WTC11 (cell line): ENCODE data around the gene OST4.

ENCODE experiments used
- FOXJ3 ChIP-seq: sonication (generic); formaldehyde crosslinking; IDR thresholded peaks from 2 replicates; pipeline ENCODE4 v1.9.0; 2021; ENCODE audit warnings: missing genetic modification reagents, mild to moderate bottlenecking, borderline replicate concordance
- NFYB ChIP-seq: sonication (generic); formaldehyde crosslinking; conservative IDR thresholded peaks from 2 replicates; pipeline ENCODE4 v1.8.0; 2022; ENCODE audit warnings: low read depth, missing genetic modification reagents
- NR3C1 ChIP-seq: sonication (generic); formaldehyde crosslinking; conservative IDR thresholded peaks from 2 replicates; pipeline ENCODE4 v1.8.1; 2023; ENCODE audit warnings: low read depth, mild to moderate bottlenecking, missing genetic modification reagents
- SMAD3 ChIP-seq: sonication (generic); formaldehyde crosslinking; IDR thresholded peaks from 2 replicates; pipeline ENCODE4 v1.8.0; 2022; ENCODE audit warnings: missing genetic modification reagents, mild to moderate bottlenecking, borderline replicate concordance
- SMAD4 ChIP-seq: sonication (generic); formaldehyde crosslinking; IDR thresholded peaks from 2 replicates; pipeline ENCODE4 v1.8.0; 2022; ENCODE audit warnings: mild to moderate bottlenecking, missing genetic modification reagents
- TF ChIP-seq, protein P1 (sequence below): fragments of 200-600 bp; IDR thresholded peaks from 2 replicates; pipeline ENCODE4 v1.8.0; 2022; ENCODE audit warnings: antibody characterized with exemption
- TF ChIP-seq, protein P2 (sequence below): sonication (generic); formaldehyde crosslinking; IDR thresholded peaks from 2 replicates; pipeline ENCODE4 v1.8.0; 2023; ENCODE audit warnings: missing genetic modification reagents
- TF ChIP-seq, protein P3 (sequence below): sonication (generic); formaldehyde crosslinking; IDR thresholded peaks from 2 replicates; pipeline ENCODE4 v1.8.0; 2022; ENCODE audit warnings: mild to moderate bottlenecking, missing genetic modification reagents
- TF ChIP-seq, protein P4 (sequence below): sonication (generic); formaldehyde crosslinking; IDR thresholded peaks from 2 replicates; pipeline ENCODE4 v1.8.1; 2023; ENCODE audit warnings: mild to moderate bottlenecking, moderate library complexity, missing genetic modification reagents
- TF ChIP-seq, protein P5 (sequence below): sonication (generic); formaldehyde crosslinking; IDR thresholded peaks from 2 replicates; pipeline ENCODE4 v1.8.0; 2022; ENCODE audit warnings: mild to moderate bottlenecking, missing genetic modification reagents
- TF ChIP-seq, protein P6 (sequence below): fragments of 250-450 bp; sonication (Bioruptor Pico); IDR thresholded peaks from 2 replicates; pipeline ENCODE4 v1.8.0; 2021; ENCODE audit warnings: mild to moderate bottlenecking

DNA sequence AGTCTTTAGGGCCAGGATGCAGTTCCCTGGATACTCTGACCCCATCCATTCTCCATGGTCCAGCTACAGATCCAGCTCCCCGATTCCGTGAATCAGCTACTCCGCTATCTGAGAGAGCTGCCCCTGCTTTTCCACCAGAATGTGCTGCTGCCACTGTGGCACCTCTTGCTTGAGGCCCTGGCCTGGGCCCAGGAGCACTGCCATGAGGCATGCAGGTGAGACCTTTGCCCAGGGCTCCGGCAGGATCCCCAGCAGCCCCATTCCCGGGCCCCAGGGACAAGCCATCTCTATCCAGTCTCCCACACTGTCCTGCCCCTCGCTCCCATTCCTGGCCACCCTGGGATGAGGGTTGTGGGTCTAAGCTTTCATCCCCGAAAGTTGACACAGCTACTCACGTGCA is 31.2 kb downstream of the OST4 start:
- TF ChIP-seq, protein P1, sequence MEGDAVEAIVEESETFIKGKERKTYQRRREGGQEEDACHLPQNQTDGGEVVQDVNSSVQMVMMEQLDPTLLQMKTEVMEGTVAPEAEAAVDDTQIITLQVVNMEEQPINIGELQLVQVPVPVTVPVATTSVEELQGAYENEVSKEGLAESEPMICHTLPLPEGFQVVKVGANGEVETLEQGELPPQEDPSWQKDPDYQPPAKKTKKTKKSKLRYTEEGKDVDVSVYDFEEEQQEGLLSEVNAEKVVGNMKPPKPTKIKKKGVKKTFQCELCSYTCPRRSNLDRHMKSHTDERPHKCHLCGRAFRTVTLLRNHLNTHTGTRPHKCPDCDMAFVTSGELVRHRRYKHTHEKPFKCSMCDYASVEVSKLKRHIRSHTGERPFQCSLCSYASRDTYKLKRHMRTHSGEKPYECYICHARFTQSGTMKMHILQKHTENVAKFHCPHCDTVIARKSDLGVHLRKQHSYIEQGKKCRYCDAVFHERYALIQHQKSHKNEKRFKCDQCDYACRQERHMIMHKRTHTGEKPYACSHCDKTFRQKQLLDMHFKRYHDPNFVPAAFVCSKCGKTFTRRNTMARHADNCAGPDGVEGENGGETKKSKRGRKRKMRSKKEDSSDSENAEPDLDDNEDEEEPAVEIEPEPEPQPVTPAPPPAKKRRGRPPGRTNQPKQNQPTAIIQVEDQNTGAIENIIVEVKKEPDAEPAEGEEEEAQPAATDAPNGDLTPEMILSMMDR: no peak
- TF ChIP-seq, protein P2, sequence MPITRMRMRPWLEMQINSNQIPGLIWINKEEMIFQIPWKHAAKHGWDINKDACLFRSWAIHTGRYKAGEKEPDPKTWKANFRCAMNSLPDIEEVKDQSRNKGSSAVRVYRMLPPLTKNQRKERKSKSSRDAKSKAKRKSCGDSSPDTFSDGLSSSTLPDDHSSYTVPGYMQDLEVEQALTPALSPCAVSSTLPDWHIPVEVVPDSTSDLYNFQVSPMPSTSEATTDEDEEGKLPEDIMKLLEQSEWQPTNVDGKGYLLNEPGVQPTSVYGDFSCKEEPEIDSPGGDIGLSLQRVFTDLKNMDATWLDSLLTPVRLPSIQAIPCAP (CRISPR knock-in tag): no peak
- TF ChIP-seq SMAD3 (CRISPR knock-in tag) (no peak), NFYB (CRISPR knock-in tag) (no peak), FOXJ3 (CRISPR knock-in tag) (no peak), SMAD4 (CRISPR knock-in tag) (no peak), NR3C1 (CRISPR knock-in tag) (no peak)
- TF ChIP-seq, protein P3, sequence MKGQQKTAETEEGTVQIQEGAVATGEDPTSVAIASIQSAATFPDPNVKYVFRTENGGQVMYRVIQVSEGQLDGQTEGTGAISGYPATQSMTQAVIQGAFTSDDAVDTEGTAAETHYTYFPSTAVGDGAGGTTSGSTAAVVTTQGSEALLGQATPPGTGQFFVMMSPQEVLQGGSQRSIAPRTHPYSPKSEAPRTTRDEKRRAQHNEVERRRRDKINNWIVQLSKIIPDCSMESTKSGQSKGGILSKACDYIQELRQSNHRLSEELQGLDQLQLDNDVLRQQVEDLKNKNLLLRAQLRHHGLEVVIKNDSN (CRISPR knock-in tag): no peak
- TF ChIP-seq, protein P4, sequence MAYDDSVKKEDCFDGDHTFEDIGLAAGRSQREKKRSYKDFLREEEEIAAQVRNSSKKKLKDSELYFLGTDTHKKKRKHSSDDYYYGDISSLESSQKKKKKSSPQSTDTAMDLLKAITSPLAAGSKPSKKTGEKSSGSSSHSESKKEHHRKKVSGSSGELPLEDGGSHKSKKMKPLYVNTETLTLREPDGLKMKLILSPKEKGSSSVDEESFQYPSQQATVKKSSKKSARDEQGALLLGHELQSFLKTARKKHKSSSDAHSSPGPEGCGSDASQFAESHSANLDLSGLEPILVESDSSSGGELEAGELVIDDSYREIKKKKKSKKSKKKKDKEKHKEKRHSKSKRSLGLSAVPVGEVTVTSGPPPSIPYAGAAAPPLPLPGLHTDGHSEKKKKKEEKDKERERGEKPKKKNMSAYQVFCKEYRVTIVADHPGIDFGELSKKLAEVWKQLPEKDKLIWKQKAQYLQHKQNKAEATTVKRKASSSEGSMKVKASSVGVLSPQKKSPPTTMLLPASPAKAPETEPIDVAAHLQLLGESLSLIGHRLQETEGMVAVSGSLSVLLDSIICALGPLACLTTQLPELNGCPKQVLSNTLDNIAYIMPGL (CRISPR knock-in tag): no peak
- TF ChIP-seq, protein P5, sequence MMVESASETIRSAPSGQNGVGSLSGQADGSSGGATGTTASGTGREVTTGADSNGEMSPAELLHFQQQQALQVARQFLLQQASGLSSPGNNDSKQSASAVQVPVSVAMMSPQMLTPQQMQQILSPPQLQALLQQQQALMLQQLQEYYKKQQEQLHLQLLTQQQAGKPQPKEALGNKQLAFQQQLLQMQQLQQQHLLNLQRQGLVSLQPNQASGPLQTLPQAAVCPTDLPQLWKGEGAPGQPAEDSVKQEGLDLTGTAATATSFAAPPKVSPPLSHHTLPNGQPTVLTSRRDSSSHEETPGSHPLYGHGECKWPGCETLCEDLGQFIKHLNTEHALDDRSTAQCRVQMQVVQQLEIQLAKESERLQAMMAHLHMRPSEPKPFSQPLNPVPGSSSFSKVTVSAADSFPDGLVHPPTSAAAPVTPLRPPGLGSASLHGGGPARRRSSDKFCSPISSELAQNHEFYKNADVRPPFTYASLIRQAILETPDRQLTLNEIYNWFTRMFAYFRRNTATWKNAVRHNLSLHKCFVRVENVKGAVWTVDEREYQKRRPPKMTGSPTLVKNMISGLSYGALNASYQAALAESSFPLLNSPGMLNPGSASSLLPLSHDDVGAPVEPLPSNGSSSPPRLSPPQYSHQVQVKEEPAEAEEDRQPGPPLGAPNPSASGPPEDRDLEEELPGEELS (CRISPR knock-in tag): no peak
- TF ChIP-seq, protein P6, sequence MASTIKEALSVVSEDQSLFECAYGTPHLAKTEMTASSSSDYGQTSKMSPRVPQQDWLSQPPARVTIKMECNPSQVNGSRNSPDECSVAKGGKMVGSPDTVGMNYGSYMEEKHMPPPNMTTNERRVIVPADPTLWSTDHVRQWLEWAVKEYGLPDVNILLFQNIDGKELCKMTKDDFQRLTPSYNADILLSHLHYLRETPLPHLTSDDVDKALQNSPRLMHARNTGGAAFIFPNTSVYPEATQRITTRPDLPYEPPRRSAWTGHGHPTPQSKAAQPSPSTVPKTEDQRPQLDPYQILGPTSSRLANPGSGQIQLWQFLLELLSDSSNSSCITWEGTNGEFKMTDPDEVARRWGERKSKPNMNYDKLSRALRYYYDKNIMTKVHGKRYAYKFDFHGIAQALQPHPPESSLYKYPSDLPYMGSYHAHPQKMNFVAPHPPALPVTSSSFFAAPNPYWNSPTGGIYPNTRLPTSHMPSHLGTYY (CRISPR knock-in tag): no peak
